Limb (tissue), 2 donors: ENCODE measurements around the gene OR10J1.
"Not testable (repeated sequence)": the region's sequence is repeated elsewhere in the genome, so short reads cannot be mapped to it uniquely, and the experiment has no call there.

Experiments used
- DNase-seq, 2 donors: peaks; one replicate each; pipeline ENCODE4 v3.0.0-alpha.2; 2016; ENCODE audit errors: extremely low spot score in 2 of 2

The OR10J1 gene

GRCh38 chr1:159439422-159439821 lies at the start of gene OR10J1:
Gene OR10J1 (plus strand): TSS chr1:159439722. CDS start chr1:159439792, 70 bp downstream.
- DNase-seq, result no peak

- no peak for DNase-seq
Observed at GRCh38 chr1:159406821-159407220, 32.7 kb upstream of the OR10J1 start.

- DNase-seq, result no peak
Observed at GRCh38 chr1:159408862-159409400, 30.6 kb upstream of the OR10J1 start.

GRCh38 chr1:159421821-159422220 lies 17.7 kb upstream of the OR10J1 start:
- no peak for DNase-seq

GRCh38 chr1:159428536-159428935 lies 11.0 kb upstream of the OR10J1 start:
- DNase-seq, result no peak

- DNase-seq, result no peak
Observed at GRCh38 chr1:159429074-159429861, 10.3 kb upstream of the OR10J1 start.

- DNase-seq, result no peak
Observed at GRCh38 chr1:159430985-159431384, 8.5 kb upstream of the OR10J1 start.

- DNase-seq, result no peak
Observed at GRCh38 chr1:159431904-159432303, 7.6 kb upstream of the OR10J1 start, which contains the start of gene OR10J4. Gene OR10J4 (plus strand): TSS chr1:159432204.

- DNase-seq, result no peak
Observed at GRCh38 chr1:159436469-159436868, 3.1 kb upstream of the OR10J1 start.

GRCh38 chr1:159441360-159441759 lies 1.8 kb downstream of the OR10J1 start:
- no peak for DNase-seq

- no peak for DNase-seq
Observed at GRCh38 chr1:159442428-159442827, 2.9 kb downstream of the OR10J1 start.

- DNase-seq, result no peak
Observed at GRCh38 chr1:159443066-159443750, 3.7 kb downstream of the OR10J1 start.

GRCh38 chr1:159444511-159444910 lies 5.0 kb downstream of the OR10J1 start:
- DNase-seq, result no peak

- no peak for DNase-seq
Observed at GRCh38 chr1:159448181-159448580, 8.7 kb downstream of the OR10J1 start.

GRCh38 chr1:159449605-159450004 lies 10.1 kb downstream of the OR10J1 start:
- not testable (repeated sequence) for DNase-seq

- DNase-seq, result no peak
Observed at GRCh38 chr1:159459551-159459950, 20.0 kb downstream of the OR10J1 start.

- DNase-seq, result no peak
Observed at GRCh38 chr1:159465191-159465603, 25.7 kb downstream of the OR10J1 start.

GRCh38 chr1:159468321-159468720 lies 28.8 kb downstream of the OR10J1 start:
- no peak for DNase-seq

GRCh38 chr1:159469921-159470533 lies 30.5 kb downstream of the OR10J1 start:
- DNase-seq, result no peak

GRCh38 chr1:159473335-159473734 lies 33.8 kb downstream of the OR10J1 start:
- DNase-seq, result no peak

GRCh38 chr1:159474926-159475325 lies 35.4 kb downstream of the OR10J1 start:
- no peak for DNase-seq

- DNase-seq, result no peak
Observed at GRCh38 chr1:159483501-159483900, 44.0 kb downstream of the OR10J1 start.
